ENCODE measurements around the gene CDC42BPB. TPM values are rescaled to one million over a fixed set of nuclear protein-coding genes. Genes with fewer than 3 reads are reported as not detected.

The CDC42BPB gene
- total RNA-seq, 1 donor from 2014 or later: 68.4 TPM

DNA sequence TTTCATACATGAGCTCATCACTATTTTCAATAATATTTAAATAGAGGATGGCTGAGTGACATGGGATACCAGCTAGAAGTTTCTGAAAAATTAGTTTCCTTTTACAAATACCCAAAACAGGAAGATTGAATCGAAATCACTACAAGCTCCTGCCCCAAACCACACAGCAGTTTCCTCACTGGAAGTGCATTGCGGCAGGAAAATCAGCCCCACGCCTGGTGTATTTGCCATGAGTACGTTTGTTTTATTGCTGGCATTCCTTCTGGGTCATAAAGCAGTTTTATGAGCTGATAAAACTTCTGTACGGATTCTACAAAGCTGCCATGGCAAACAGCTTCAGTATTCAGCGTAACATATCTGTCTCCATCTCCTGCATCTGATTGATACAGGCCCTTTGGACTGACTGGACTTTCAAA is 23.7 kb downstream of the CDC42BPB start:
- no peak overlapping the region for H3K4me3 ChIP-seq (ENCODE audit: low read depth, low read length)
- DNase-seq (ENCODE audit: low read depth): no peak
- no peak for TF ChIP-seq CTCF (conservative IDR thresholded peaks at IDR 0.05; ENCODE audit: low read depth, low read length)

DNA sequence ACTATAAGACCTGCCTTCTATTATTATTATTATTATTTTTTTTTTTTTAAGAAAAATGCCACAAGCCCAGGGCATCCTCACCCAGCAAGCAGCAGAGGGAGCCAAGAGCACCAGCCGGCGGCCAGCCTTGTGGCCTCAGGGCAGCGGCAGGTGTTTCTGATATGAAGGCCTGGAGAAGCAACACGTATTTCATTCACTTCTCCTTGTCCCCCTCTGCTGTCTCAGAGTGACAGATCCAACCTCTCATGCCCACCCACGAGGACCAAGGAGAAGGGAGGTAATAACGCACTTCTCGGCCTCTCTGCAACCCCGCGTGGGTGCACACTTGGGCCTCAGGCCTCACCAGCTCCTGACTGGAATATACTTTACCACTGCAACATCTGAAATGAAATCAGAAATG is 25.4 kb downstream of the CDC42BPB start:
- H3K4me3 ChIP-seq (ENCODE audit: low read depth, low read length): no peak overlapping the region
- TF ChIP-seq CTCF (conservative IDR thresholded peaks at IDR 0.05; ENCODE audit: low read depth, low read length): peak; percentile 46
- DNase-seq (ENCODE audit: low read depth): no peak

DNA sequence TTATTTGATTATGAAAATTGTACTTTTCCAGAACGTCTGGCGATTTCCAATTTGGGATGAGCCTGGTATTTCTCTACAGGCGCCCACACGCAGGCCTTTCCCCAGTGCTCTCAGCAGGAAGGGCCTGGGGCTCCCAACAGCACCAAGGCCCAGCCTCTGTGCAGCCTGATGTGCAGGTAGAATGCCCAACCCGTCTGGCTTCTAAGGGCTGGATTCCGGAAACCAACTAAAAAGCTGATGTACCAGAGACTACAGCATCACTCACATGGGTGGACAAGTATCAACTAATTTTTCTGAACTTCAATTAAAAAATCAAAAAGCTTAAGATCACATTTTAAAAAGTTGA is 25.8 kb downstream of the CDC42BPB start:
- no peak for TF ChIP-seq CTCF (conservative IDR thresholded peaks at IDR 0.05; ENCODE audit: low read depth, low read length)
- no peak overlapping the region for H3K4me3 ChIP-seq (ENCODE audit: low read depth, low read length)
- DNase-seq (ENCODE audit: low read depth): no peak

DNA sequence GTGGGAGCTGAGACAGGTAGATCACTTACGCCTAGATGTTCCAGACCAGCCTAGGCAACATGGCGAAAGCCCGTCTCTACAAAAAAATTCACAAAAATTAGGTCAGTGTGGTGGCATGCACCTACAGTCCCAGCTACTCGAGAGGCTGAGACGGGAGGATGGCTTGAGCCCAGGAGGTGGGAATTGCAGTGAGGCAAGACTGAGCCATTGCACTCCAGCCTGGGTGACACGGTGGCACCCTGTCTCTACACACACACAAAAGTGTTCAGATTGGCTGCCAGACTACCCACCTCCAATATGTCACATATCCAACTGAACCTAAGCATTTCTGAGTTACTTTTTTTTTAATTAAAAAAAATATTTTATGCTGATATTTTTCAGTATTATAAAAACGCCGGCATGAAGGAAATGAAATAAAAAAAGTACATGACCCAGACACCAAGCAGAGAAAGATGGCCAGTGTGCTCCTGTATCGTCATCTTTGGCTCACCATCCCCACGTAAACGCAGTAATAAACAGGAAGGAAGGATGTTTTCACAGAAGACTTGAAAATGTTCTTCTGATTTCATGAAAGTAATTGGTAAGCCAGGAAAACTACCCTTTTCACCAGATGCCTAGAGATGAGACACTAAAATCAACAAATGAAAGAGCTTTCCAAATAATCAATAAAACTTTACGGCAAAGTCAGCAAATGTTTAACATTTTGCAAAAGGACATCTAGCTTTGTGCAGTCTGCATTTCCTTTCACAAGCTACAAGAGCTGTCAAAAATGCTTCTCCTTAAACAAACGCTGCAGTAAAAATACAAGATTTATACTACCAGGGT is 26.4 kb downstream of the CDC42BPB start:
- TF ChIP-seq CTCF (conservative IDR thresholded peaks at IDR 0.05; ENCODE audit: low read depth, low read length): no peak
- H3K4me3 ChIP-seq (ENCODE audit: low read depth, low read length): no peak overlapping the region
- DNase-seq (ENCODE audit: low read depth): no peak

DNA sequence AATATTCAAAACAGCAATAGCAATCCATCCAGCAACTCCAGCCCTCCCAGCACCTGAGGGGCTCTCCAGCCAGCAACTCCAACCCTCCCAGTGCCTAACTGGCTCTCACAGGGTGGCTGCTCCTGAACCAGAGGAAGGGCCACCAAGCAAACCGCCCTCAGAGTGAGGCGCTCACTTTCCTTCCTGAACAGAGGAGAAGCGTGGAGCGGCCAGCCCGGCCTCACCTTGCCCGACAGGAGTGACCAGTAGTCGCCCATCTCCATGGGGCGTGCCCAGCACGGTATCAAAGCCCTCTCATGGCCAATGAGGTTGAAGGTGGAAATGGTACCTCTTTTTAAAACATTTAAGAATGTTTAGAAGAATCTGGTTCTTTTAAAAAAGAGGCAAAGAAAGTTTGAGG is 27.4 kb downstream of the CDC42BPB start:
- TF ChIP-seq CTCF (conservative IDR thresholded peaks at IDR 0.05; ENCODE audit: low read depth, low read length): no peak
- H3K4me3 ChIP-seq (ENCODE audit: low read depth, low read length): no peak overlapping the region
- no peak for DNase-seq (ENCODE audit: low read depth)

- no peak overlapping the region for H3K4me3 ChIP-seq (ENCODE audit: low read depth, low read length)
- no peak for TF ChIP-seq CTCF (conservative IDR thresholded peaks at IDR 0.05; ENCODE audit: low read depth, low read length)
- no peak for DNase-seq (ENCODE audit: low read depth)
Measured at GRCh38 chr14:103028772-103029171, 28.6 kb downstream of the CDC42BPB start.

DNA sequence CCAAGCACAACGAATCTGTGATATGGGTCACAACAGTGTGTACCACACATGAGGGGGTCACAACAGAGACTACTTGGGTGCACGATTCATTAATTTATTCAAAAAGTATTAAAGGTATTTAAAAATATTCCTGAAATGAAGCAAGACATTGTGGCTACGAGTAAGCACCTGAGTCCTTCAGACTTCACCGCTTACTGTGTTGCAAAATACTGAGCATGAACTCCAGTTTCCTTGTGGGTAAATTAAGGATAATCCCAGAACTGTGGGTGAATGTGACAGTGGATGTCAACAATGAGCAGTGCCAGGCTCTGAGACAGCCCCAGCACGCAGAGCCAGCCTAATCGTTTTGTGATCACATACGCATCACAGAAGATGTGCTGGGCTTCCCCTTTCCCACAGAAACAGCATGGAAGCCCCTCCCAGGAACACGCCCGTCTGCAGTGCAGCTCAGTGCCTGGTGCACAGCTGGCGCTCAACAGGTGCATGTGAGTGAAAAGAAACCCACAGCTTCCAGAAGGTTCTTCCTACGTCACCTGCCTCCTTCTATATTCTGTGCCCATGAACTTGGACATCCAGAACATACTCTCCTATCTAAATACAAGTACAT is 29.1 kb downstream of the CDC42BPB start:
- no peak for TF ChIP-seq CTCF (conservative IDR thresholded peaks at IDR 0.05; ENCODE audit: low read depth, low read length)
- no peak for DNase-seq (ENCODE audit: low read depth)
- no peak overlapping the region for H3K4me3 ChIP-seq (ENCODE audit: low read depth, low read length)

Measured in epithelial cell of proximal tubule (primary cell).